ENCODE measurements around the gene RPH3AL. TPM values are rescaled to one million over a fixed set of nuclear protein-coding genes. Genes with fewer than 3 reads are reported as not detected.

The RPH3AL gene
- total and polyA plus RNA-seq, 10 of the 15 experiments (the other 5 are each of a cell fraction or from before 2014, with no cell fraction given), result 0.04 to 1.2 (median 0.47) TPM; not detected in 2

DNA sequence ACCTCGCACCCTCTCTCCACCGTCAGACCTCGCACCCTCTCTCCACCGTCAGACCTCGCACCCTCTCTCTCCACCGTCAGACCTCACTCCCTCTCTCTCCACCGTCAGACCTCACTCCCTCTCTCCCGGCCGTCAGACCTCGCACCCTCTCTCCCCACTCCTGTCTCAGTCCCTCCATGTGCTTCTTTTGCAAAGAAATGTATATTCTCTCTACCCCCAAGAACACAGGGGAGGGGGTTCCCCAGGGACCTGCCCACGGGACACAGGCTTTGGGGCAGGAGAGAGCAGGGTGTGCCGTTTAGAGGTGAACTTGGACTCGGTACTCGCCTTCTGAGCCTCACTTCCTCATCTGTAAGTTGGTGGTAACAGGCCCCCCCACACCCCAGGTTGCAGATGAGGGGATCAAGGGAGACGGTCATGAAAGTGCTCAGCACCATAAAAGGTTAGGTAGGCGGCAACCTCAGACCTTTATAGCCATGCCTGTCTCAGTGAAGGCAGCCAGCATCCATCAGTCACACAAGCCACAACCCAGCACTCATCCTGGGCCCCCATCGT is 63.7 kb downstream of the RPH3AL start:
- Histone ChIP-seq H3K4me2 (ENCODE audit: control insufficient read depth, insufficient read depth) (no peak overlapping the region), H3K4me3 (no peak overlapping the region), H3K27me3 (replicated peaks in 1 of 2; ENCODE audit: control insufficient read depth in 2 of 2, insufficient read depth in 2 of 2, low read length in 1 of 2) (no peaks in the 10 kb centered on the region; a peak in 1 of 4 replicates), H3K9ac (ENCODE audit: control insufficient read depth, insufficient read depth, low read length) (no peak overlapping the region), H3K9me3 (replicated peaks; ENCODE audit: control insufficient read depth, insufficient read depth, low read length) (no peaks in the 10 kb centered on the region), H4K20me1 (ENCODE audit: control insufficient read depth, insufficient read depth) (no peaks in the 10 kb centered on the region), H3K36me3 (ENCODE audit: control insufficient read depth in 2 of 2, insufficient read depth in 2 of 2, low read length in 1 of 2) (no peaks in the 10 kb centered on the region), H2AFZ (ENCODE audit: control insufficient read depth, low read depth, low read length) (no peak overlapping the region), H3K27ac (ENCODE audit: control insufficient read depth, insufficient read depth) (no peak overlapping the region), H3K79me2 (ENCODE audit: control insufficient read depth, insufficient read depth, low read length) (no peaks in the 10 kb centered on the region), H3K4me1 (ENCODE audit: control insufficient read depth, insufficient read depth, low read length) (no peaks in the 10 kb centered on the region)
- WGBS (ENCODE audit: insufficient coverage, insufficient replicate concordance, low lambda C conversion rate, missing lambda C conversion rate), result 11% methylated on average over 10 of the region's 17 CpGs
- DNase-seq (ENCODE audit: low read depth, low spot score) (no peak), ATAC-seq (no peak), FAIRE-seq (no peak)
- in situ Hi-C loops (cut with MboI), result no loop called here
- SMC1A ChIA-PET (ENCODE audit: uncharacterized antibody, unreplicated experiment), result no interaction called here
- RAD21 ChIA-PET (ENCODE audit: unreplicated experiment), result no interaction called here
- POLR2A ChIA-PET, result no interaction called here
- CTCF ChIA-PET, result no interaction called here
- BruUV-seq (replicated peaks), result no TSS peak
- TF ChIP-seq JUNB (IDR thresholded peaks at IDR 0.05), result no peak
- TF ChIP-seq BRCA1 (IDR thresholded peaks at IDR 0.05; ENCODE audit: low read depth, low read length), result no peak
- peak; percentile 45; the same call in 1 of the 2 replicates for TF ChIP-seq SPI1 (IDR thresholded peaks at IDR 0.05; ENCODE audit: borderline replicate concordance, insufficient read depth, low read depth, low read length)
- intact Hi-C loops (cut with micrococcal nuclease; ENCODE audit: unreplicated experiment), result no loop called here

DNA sequence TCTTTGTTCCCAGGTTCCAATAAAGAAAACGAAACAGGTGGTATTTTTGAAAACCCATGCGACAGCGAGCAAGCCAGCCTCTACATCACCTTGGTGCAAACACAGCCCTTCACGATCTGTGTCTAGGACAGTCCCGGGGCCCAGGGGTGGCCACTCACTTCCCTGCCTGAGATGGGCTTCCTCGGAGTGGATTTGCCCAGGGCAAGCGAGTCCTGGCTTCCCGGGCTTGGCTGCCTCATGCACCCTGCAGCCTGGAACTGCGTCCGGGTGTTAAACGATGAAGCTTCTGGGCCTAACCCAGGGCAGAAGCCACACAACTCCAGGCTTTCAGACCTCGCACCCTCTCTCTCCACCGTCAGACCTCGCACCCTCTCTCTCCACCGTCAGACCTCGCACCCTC is 66.0 kb downstream of the RPH3AL start:
- H3K4me3 ChIP-seq, result no peak overlapping the region
- DNase-seq (ENCODE audit: low read depth, low spot score), result no peak
- WGBS (ENCODE audit: insufficient coverage, insufficient replicate concordance, low lambda C conversion rate, missing lambda C conversion rate), result 55% methylated on average over 11 of the region's 16 CpGs
- H3K79me2 ChIP-seq (ENCODE audit: control insufficient read depth, insufficient read depth, low read length), result no peaks in the 10 kb centered on the region
- no peak for FAIRE-seq
- ChIA-PET RAD21 (ENCODE audit: unreplicated experiment) (no interaction called here), POLR2A (no interaction called here), CTCF (no interaction called here), SMC1A (ENCODE audit: uncharacterized antibody, unreplicated experiment) (no interaction called here)
- H3K27ac ChIP-seq (ENCODE audit: control insufficient read depth, insufficient read depth), result no peak overlapping the region
- BruUV-seq (replicated peaks), result no TSS peak
- H3K36me3 ChIP-seq (ENCODE audit: control insufficient read depth in 2 of 2, insufficient read depth in 2 of 2, low read length in 1 of 2), result no peaks in the 10 kb centered on the region
- no peaks in the 10 kb centered on the region for H3K4me1 ChIP-seq (ENCODE audit: control insufficient read depth, insufficient read depth, low read length)
- no peaks in the 10 kb centered on the region; a peak in 1 of 4 replicates for H3K27me3 ChIP-seq (replicated peaks in 1 of 2; ENCODE audit: control insufficient read depth in 2 of 2, insufficient read depth in 2 of 2, low read length in 1 of 2)
- no peak for ATAC-seq
- in situ Hi-C loops (cut with MboI), result no loop called here
- no peak overlapping the region for H2AFZ ChIP-seq (ENCODE audit: control insufficient read depth, low read depth, low read length)
- no peak overlapping the region for H3K9ac ChIP-seq (ENCODE audit: control insufficient read depth, insufficient read depth, low read length)
- intact Hi-C loops (cut with micrococcal nuclease; ENCODE audit: unreplicated experiment), result no loop called here
- no peaks in the 10 kb centered on the region for H3K9me3 ChIP-seq (replicated peaks; ENCODE audit: control insufficient read depth, insufficient read depth, low read length)
- H3K4me2 ChIP-seq (ENCODE audit: control insufficient read depth, insufficient read depth), result no peak overlapping the region
- H4K20me1 ChIP-seq (ENCODE audit: control insufficient read depth, insufficient read depth), result no peaks in the 10 kb centered on the region
- TF ChIP-seq, protein P1, sequence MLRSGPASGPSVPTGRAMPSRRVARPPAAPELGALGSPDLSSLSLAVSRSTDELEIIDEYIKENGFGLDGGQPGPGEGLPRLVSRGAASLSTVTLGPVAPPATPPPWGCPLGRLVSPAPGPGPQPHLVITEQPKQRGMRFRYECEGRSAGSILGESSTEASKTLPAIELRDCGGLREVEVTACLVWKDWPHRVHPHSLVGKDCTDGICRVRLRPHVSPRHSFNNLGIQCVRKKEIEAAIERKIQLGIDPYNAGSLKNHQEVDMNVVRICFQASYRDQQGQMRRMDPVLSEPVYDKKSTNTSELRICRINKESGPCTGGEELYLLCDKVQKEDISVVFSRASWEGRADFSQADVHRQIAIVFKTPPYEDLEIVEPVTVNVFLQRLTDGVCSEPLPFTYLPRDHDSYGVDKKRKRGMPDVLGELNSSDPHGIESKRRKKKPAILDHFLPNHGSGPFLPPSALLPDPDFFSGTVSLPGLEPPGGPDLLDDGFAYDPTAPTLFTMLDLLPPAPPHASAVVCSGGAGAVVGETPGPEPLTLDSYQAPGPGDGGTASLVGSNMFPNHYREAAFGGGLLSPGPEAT (IDR thresholded peaks at IDR 0.05; ENCODE audit: low read depth), result no peak
- TF ChIP-seq SMAD5 (IDR thresholded peaks at IDR 0.05; ENCODE audit: low read depth) (no peak), HDGF (IDR thresholded peaks at IDR 0.05) (no peak)
- TF ChIP-seq, protein P2, sequence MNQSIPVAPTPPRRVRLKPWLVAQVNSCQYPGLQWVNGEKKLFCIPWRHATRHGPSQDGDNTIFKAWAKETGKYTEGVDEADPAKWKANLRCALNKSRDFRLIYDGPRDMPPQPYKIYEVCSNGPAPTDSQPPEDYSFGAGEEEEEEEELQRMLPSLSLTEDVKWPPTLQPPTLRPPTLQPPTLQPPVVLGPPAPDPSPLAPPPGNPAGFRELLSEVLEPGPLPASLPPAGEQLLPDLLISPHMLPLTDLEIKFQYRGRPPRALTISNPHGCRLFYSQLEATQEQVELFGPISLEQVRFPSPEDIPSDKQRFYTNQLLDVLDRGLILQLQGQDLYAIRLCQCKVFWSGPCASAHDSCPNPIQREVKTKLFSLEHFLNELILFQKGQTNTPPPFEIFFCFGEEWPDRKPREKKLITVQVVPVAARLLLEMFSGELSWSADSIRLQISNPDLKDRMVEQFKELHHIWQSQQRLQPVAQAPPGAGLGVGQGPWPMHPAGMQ (IDR thresholded peaks at IDR 0.05; ENCODE audit: borderline replicate concordance), result no peak
- TF ChIP-seq, protein P3, sequence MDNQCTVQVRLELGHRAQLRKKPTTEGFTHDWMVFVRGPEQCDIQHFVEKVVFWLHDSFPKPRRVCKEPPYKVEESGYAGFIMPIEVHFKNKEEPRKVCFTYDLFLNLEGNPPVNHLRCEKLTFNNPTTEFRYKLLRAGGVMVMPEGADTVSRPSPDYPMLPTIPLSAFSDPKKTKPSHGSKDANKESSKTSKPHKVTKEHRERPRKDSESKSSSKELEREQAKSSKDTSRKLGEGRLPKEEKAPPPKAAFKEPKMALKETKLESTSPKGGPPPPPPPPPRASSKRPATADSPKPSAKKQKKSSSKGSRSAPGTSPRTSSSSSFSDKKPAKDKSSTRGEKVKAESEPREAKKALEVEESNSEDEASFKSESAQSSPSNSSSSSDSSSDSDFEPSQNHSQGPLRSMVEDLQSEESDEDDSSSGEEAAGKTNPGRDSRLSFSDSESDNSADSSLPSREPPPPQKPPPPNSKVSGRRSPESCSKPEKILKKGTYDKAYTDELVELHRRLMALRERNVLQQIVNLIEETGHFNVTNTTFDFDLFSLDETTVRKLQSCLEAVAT (IDR thresholded peaks at IDR 0.05), result no peak
- TF ChIP-seq, protein P4, sequence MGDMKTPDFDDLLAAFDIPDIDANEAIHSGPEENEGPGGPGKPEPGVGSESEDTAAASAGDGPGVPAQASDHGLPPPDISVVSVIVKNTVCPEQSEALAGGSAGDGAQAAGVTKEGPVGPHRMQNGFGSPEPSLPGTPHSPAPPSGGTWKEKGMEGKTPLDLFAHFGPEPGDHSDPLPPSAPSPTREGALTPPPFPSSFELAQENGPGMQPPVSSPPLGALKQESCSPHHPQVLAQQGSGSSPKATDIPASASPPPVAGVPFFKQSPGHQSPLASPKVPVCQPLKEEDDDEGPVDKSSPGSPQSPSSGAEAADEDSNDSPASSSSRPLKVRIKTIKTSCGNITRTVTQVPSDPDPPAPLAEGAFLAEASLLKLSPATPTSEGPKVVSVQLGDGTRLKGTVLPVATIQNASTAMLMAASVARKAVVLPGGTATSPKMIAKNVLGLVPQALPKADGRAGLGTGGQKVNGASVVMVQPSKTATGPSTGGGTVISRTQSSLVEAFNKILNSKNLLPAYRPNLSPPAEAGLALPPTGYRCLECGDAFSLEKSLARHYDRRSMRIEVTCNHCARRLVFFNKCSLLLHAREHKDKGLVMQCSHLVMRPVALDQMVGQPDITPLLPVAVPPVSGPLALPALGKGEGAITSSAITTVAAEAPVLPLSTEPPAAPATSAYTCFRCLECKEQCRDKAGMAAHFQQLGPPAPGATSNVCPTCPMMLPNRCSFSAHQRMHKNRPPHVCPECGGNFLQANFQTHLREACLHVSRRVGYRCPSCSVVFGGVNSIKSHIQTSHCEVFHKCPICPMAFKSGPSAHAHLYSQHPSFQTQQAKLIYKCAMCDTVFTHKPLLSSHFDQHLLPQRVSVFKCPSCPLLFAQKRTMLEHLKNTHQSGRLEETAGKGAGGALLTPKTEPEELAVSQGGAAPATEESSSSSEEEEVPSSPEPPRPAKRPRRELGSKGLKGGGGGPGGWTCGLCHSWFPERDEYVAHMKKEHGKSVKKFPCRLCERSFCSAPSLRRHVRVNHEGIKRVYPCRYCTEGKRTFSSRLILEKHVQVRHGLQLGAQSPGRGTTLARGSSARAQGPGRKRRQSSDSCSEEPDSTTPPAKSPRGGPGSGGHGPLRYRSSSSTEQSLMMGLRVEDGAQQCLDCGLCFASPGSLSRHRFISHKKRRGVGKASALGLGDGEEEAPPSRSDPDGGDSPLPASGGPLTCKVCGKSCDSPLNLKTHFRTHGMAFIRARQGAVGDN (IDR thresholded peaks at IDR 0.05), result no peak
